ENCODE results near the gene ANK2.

ANK2 gene

GRCh38 chr4:113389160-113389559, 339.7 kb downstream of the ANK2 start:
- no peak for DNase-seq (ENCODE audit: low read depth in 4 of 4, low spot score in 1 of 4)

DNA sequence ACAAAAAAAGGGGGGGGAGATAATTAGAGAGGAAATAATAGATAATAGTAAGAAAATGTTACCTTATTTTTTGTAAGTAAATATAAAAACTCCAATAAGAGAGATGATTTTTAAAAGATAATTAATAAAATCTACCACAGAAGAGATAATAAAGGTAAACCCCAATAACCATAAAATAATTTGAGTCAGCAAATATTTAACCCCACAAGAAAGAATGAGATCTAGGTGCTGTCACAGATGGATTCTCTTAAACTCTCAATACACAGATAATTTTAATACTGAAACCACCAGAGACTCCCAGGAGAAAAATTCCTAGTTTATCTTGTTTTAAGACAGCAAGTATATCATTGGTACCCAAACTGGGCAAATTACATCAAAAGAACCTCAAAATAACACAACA, 341.4 kb downstream of the ANK2 start:
- DNase-seq (ENCODE audit: low read depth in 4 of 4, low spot score in 1 of 4): no peak

GRCh38 chr4:113394108-113394729, 344.8 kb downstream of the ANK2 start:
- DNase-seq (ENCODE audit: low read depth in 4 of 4, low spot score in 1 of 4): no peak

DNA sequence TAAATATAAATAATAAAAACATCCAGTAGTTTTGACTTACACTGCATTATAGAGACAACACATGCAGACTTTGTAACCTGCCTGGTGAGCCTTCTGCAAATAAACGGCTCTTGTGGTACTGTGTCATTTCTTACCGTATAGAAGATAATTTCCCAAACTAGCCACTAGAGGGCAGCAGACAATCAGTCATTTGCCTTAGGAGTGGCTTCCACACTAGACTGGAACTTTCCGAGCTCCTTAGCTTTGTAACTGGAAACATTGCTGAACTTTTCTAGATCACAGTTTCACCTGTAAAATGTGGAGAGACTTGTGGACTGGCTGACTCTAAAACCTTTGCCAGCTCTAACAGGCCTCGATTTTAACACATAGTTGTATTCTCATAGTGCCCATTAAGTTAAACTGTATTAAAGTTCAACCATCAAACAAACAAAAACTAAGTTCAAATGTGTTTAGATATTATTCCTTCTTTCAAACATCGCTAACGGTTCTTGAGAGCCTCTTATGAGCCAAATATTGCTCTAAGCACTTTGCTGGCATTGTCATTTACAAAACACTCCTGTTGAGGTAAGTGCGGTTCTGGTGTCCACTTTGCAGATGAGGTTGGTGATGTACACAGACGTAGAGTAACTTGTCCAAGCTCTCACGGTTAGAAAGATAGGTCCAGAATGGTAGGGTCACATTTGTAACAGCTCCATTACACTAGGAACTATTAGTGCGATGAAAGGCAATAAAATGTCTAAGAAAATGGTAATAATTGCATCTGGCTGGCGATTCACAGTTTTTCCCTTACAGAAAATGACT, 345.5 kb downstream of the ANK2 start:
- DNase-seq (ENCODE audit: low read depth in 4 of 4, low spot score in 1 of 4): peak in 3 of 4 experiments; percentile 20 to 46 (median 35)

DNA sequence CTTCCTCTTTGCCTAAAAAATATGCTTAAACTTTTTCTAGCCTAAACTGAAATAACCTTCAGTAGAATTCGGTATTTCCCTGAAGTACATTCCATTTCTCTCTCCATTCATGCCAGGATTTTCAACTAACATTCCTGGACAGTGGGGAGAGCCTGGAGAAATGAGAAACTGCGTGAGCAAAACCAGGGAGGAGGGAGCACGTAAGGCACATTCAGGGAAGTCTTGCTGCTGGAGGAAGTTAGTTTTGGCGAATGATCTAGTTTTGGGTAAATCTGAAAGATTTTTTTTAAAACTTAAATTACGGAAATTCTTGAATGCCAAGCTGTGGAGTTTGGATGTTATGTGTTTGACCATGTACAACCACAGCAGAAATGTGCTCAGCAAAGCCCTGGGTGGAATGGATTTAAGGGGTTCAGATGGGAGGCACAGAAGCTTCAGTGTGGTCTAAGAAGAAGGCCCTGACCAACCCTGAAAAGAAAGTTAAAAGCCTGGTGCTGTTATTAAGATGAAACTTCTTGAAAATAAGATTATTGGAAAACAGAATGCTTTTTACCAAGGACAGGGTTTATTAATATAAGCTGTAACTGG, 347.8 kb downstream of the ANK2 start:
- DNase-seq (ENCODE audit: low read depth in 4 of 4, low spot score in 1 of 4): no peak

DNA sequence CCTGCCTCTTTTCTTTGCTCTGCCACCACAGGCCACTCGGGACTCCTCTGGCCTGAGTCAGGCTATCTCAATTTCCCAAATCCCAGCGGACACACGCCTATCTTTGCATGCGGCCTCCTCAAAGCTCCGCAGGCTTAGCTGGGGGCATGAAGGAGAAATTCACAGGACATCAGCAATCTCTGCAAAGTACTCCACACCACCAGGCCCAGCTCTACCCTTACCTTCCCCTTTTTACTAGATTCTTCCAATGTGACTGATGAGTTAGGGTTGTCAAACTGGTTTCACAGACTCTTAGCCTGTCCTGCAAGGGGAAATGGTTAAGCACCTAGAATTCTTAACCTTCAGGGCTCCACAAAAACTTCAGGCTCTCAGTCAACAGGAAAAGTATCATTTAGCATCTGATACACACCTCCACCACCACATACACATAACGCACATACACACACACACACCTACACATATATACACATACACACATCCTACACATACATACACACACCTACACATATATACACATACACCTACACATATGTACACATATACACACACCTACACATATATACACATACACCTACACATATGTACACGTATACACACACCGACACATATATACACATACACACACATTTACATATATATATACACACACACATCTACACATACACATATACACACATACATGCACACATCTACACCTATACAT, 349.1 kb downstream of the ANK2 start:
- DNase-seq (ENCODE audit: low read depth in 4 of 4, low spot score in 1 of 4): no peak

DNA sequence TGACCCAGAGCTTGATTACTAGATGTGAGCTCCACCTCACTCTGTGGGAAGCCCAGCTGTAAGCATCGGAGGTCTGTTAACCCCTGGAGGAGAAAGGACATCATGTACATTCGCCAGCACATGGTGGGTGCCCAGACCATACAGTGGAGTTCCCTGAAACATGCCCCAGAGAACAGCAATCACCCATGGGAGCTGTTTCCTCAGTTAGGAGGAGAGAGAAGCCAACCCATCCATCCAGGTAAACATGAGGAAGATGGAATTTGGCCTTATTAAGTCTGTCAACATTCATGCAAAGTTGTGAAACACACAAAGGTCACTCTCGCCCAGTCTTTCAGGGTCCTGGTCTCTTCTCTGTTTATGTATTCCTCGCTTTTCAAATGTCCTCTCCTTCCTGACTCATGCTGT, 354.7 kb downstream of the ANK2 start:
- no peak for DNase-seq (ENCODE audit: low read depth in 4 of 4, low spot score in 1 of 4)

DNA sequence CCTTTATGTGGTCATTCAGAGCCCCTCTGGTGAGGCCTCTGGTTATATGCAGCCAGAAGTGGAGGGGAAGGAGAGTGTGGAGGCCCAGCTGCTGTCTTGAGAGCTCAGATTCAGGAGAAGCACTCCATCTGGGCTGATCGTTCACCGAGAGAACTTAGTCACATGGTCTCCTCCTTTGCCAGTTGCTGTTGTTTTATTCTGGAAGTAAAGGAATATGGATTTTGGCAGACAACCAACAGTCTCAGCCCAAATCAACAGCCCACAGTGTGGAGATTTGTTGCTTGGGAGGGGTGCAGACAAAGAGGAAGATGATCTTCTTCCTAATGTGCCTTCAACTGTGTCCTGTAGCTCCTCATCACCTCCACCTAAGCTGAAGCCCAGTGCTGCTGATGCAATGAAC, 355.4 kb downstream of the ANK2 start:
- DNase-seq (ENCODE audit: low read depth in 4 of 4, low spot score in 1 of 4): no peak

DNA sequence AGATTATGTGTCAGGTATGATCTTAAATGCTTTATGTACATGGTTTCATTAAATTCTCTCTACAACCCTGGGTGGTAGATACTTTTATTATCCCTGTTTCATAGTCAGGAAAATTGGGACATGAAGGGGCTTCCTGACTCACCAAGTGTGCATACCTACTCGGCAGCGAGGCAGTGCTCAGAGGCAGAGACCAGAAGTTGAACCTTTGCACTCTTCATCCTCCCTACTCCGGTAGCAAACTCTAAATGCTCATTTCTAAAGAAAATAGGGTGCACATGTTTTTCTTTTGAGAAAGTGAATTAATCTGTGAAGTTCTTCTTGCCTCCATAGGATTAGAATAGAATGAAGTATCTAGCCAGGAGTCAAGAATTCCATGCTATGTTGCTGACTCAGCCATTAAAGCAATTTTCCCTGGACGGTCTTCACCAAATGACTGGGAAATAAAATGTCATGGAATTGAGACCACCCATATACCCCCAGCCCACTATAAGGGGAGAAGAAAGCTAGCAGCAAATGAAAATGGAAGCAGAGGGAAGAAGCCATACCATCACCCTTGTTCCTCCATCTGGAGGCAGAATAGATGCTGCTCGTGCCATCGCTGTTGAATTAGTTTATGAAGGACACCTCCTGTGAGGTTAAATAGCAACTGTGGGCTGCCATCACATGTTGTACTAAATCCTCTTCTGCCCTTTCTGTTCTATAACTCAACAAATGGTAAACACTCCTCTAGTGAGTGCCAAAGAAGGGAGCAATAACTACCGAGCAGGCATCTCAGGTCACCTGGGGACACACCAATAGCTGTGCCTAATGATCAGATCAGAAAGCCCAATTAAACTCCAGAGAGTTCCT, 356.6 kb downstream of the ANK2 start:
- no peak for DNase-seq (ENCODE audit: low read depth in 4 of 4, low spot score in 1 of 4)

DNA sequence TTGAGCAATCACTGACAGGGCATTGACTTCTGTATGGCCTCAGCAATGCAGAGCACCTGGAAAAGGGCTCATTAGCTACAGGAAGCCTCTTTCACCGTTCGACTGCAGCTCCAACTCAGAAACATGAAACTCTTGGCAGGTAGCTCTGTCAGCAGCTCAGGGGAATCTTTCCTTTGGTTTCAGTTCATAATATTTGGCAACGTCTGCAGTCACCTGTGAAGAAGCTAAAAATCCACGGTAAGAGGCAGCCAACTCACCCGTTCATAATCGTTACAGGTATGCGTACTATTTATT, 357.2 kb downstream of the ANK2 start:
- DNase-seq (ENCODE audit: low read depth in 4 of 4, low spot score in 1 of 4): no peak

GRCh38 chr4:113407409-113407808, 358.0 kb downstream of the ANK2 start:
- no peak for DNase-seq (ENCODE audit: low read depth in 4 of 4, low spot score in 1 of 4)

GRCh38 chr4:113409181-113409580, 359.7 kb downstream of the ANK2 start:
- DNase-seq (ENCODE audit: low read depth in 4 of 4, low spot score in 1 of 4): no peak

- DNase-seq (ENCODE audit: low read depth in 4 of 4, low spot score in 1 of 4): no peak
These were observed 361.2 kb downstream of the ANK2 start for GRCh38 chr4:113410686-113411085.

- no peak for DNase-seq (ENCODE audit: low read depth in 4 of 4, low spot score in 1 of 4)
These were observed 362.1 kb downstream of the ANK2 start for GRCh38 chr4:113411496-113411938.

GRCh38 chr4:113419631-113420030, 370.2 kb downstream of the ANK2 start:
- no peak for DNase-seq (ENCODE audit: low read depth in 4 of 4, low spot score in 1 of 4)

- no peak for DNase-seq (ENCODE audit: low read depth in 4 of 4, low spot score in 1 of 4)
These were observed 371.5 kb downstream of the ANK2 start for GRCh38 chr4:113420938-113421337.

DNA sequence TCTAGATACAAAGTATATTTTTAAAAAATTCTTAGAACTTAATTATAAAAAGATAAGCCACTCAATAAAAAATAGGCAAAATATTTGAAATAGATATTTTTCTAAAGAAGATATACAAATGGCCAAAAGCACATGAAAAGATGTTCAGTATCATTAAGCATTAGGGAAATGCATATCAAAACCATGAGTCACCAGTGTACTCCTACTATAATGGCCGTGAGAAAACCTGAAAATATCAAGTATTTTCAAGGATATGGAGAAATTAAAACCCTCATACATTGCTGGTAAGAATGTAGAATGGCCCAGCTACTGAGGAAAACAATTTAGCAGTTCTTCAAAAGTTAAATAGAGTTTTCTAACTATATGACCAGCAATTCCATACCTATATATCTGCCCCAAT, 374.2 kb downstream of the ANK2 start:
- no peak for DNase-seq (ENCODE audit: low read depth in 4 of 4, low spot score in 1 of 4)

- no peak for DNase-seq (ENCODE audit: low read depth in 4 of 4, low spot score in 1 of 4)
These were observed 383.7 kb downstream of the ANK2 start for GRCh38 chr4:113433116-113433515.

All from stimulated activated CD4-positive, alpha-beta T cell treated with anti-CD3 and anti-CD28 coated beads, Interleukin-1b, Interleukin-23, amount 100 ng/mL, for 24 hours (primary cell).